Pancreas (tissue), 10 donors: ENCODE data around the gene TGFBR1. TPM values are rescaled to one million over a fixed set of nuclear protein-coding genes. Genes with fewer than 3 reads are reported as not detected.

Experiments used
- ATAC-seq, 4 donors: fragments of 200-7000 bp; cut with Tn5 transposase; one replicate each; pipeline versions ENCODE4 v1.8.0 to v1.9.1; 2020; ENCODE audit warnings: mild to moderate bottlenecking in 4 of 4, moderate library complexity in 4 of 4
- DNase-seq, 6 donors: peaks; one replicate each; pipeline ENCODE4 v3.0.0-alpha.2; 2020
- FAIRE-seq: peaks from 2 replicates; lab custom pipeline; 2012; peaks lifted over from hg19 to GRCh38; lab: Jason Lieb, UNC
- H3K27ac ChIP-seq, 4 donors: fragments of 200-600 bp; sonication (generic); 1 replicate in 3 of 4; 2 replicates in 1 of 4; pipeline versions ENCODE4 v1.5.0 to v1.8.0; 2020
- H3K27me3 ChIP-seq, 4 donors: fragments of 200-600 bp; one replicate each; pipeline ENCODE4 v1.8.0; 2021
- H3K36me3 ChIP-seq, 3 donors: fragments of 200-600 bp; sonication (generic) in 1 of 3; one replicate each; pipeline versions ENCODE4 v1.5.0 to v1.8.0; 2020 to 2021
- H3K4me1 ChIP-seq, 3 donors: fragments of 200-600 bp; one replicate each; pipeline ENCODE4 v1.8.0; 2021
- H3K4me3 ChIP-seq, 4 donors: fragments of 200-600 bp; sonication (generic) in 2 of 4; one replicate each; pipeline versions ENCODE4 v1.5.0 to v1.8.0; 2020 to 2021
- H3K9me3 ChIP-seq, 4 donors: fragments of 200-600 bp; one replicate each; pipeline ENCODE4 v1.8.0; 2021
- WGBS, 2 donors: extraction: QIAGEN DNeasy Blood & Tissue Kit; methylation state at CpG; one replicate each; pipeline ENCODE4 v1.1.7; 2013; 5-methylcytosine and 5-hydroxymethylcytosine counted together
- intact Hi-C, 3 donors: fragments of 100-400 bp; cut with DNase I; formaldehyde crosslinking; loops; one replicate each; pipeline versions ENCODE4 v1.11.1 to v1.14.2; 2022
- polyA plus RNA-seq, 2 donors: library from polyadenylated mRNA; stranded (reverse); fragments of 200-250 nt; gene quantifications; one replicate each; pipeline ENCODE4 v1.2.3, GENCODE V29; 2013
- total RNA-seq, 6 donors: library from RNA; stranded (reverse); fragmentation: NEBNext Ultra II Directional in 4 of 6; extraction: Animal tissue kit (Norgen Biotek cat#: 25700) in 4 of 6; gene quantifications; one replicate each; pipeline versions ENCODE4 v1.2.1 to v1.2.4, GENCODE V29; 2021 to 2023
- TF ChIP-seq, protein P1 (sequence below), 4 donors: fragments of 200-600 bp; sonication (generic) in 3 of 4; IDR thresholded peaks; one replicate each; pipeline versions ENCODE4 v1.5.0 to v1.8.0; 2021; ENCODE audit warnings: antibody characterized with exemption in 4 of 4
- donor health status: healthy with polysubstance abuse.
- donor health status: DM: no; HTN: no; CAD: no; lungs with moderate emphysema.
- donor health status: DM: no; HTN: no; CAD: no.
- donor health status: control.
- donor health status: control.
- donor health status: Bipolar disorder and iron deficiency.
- donor health status: DM: yes; HTN: yes; CAD: no.
- donor health status: DM: no; HTN: no; CAD: no.
- donor health status: DM: no; HTN: no; CAD: no.
- donor health status: DM: yes; HTN: yes; CAD: no.

The TGFBR1 gene
- total and polyA plus RNA-seq, 8 donors: 3.5 to 43.6 (median 12.2) TPM

DNA sequence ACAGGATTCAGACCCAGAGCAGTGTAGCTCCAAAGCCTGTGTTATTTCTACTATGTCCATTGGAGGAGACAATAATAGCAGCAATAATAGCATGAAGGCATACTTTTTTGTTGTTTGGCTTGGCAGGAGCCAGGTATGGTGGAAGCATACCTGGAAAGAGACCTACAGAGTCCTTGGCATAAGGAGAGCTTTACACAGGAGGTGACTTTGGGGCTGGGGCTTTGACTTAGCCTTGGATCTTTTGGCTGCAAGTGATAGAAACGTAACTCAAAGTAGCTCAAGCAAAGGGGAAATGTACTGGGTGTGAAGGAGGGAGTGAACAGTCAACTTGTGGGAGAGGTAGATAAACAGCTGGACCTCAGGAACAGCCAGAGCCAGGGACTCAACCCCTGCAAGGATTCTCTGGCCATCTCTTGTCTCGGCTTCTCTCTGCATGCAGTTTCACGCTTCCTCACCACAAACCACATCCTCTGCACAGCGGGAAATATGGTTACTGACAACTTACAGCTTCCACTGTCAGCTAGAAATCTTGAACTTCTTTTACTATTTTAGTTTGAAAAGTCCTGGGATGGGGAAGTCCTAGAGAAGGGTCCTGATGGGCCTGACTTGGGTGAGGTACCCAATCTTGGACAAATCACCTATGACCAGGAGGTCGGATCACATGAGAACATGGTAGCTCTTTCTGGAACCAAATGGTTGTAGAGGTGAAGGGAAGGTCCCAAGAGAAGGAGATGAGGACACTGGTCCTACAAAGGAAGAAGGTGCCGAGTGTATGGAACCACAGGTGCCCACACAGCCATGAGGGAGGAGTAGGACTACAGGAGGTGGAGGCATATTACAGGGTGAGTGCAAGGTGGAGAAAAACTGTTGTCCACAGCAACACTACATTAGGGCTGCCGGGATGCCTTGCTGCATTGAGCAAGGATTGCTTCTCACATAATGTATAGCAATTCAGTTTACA, 47.0 kb upstream of the TGFBR1 start:
- peak overlapping the region in 1 of 4 donors; percentile 20 for H3K27ac ChIP-seq
- intact Hi-C loops: no loop called here
- no peak for FAIRE-seq
- WGBS, 2 donors: 87 to 94% methylated on average over 7 of the region's 7 CpGs
- TF ChIP-seq, protein P1, sequence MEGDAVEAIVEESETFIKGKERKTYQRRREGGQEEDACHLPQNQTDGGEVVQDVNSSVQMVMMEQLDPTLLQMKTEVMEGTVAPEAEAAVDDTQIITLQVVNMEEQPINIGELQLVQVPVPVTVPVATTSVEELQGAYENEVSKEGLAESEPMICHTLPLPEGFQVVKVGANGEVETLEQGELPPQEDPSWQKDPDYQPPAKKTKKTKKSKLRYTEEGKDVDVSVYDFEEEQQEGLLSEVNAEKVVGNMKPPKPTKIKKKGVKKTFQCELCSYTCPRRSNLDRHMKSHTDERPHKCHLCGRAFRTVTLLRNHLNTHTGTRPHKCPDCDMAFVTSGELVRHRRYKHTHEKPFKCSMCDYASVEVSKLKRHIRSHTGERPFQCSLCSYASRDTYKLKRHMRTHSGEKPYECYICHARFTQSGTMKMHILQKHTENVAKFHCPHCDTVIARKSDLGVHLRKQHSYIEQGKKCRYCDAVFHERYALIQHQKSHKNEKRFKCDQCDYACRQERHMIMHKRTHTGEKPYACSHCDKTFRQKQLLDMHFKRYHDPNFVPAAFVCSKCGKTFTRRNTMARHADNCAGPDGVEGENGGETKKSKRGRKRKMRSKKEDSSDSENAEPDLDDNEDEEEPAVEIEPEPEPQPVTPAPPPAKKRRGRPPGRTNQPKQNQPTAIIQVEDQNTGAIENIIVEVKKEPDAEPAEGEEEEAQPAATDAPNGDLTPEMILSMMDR (IDR thresholded peaks at IDR 0.05): no peak
- no peaks in the 10 kb centered on the region for H3K9me3 ChIP-seq
- peak in 2 of 4 donors; percentile 48 to 63 for ATAC-seq
- no peaks in the 10 kb centered on the region for H3K27me3 ChIP-seq
- no peaks in the 10 kb centered on the region for H3K36me3 ChIP-seq
- H3K4me3 ChIP-seq: no peak overlapping the region
- peak in 1 of 6 donors; percentile 50 for DNase-seq
- H3K4me1 ChIP-seq: peaks cover 0 to 13% (median 0%) of the 10 kb centered on the region in 3 donors

DNA sequence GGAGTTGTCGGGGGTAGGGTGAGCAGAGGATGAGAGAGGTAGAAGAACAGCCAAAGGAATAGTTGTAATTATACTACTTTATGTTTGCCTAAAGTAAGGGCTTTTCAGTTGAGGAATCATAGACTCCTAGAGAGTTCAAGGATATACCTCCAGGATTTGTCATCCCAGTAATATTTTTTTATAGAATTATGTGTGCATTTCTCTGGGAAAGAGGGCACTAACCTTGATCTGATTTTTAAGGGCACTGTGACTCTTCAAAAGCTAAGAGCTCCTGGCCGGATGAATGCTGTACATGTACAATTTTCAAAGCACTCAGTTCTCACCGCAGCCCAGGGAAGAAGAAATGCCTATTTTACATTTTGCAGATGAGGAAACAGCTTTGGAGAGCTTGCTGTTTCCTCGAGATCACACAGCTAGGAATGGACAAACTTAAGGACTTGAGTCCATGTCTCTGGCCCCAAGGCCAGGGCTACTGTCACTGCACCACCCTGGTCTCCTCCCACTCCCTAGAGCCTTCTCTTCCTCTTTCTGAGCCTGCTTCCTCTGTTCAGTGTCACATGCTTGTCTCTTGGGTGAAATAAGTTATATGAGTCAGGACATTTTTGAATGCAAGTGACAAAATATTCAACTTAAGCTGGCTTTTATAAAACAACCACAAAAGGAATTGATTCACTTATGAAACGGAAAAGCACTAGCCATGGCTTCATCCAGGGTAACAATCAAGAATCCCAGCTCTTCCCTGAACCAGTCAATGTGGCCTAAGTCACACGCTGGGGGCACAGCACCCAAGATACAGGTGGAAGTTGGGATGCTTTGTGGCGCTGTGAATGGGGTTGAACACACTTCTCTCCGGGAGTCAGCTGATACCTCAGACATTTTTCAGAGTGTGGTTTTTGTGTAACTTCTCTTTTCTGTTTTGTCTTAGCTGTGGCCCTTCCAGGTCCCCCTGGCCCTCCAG, 45.7 kb upstream of the TGFBR1 start:
- 86 to 92% methylated on average over 8 of the region's 8 CpGs for WGBS, 2 donors

DNA sequence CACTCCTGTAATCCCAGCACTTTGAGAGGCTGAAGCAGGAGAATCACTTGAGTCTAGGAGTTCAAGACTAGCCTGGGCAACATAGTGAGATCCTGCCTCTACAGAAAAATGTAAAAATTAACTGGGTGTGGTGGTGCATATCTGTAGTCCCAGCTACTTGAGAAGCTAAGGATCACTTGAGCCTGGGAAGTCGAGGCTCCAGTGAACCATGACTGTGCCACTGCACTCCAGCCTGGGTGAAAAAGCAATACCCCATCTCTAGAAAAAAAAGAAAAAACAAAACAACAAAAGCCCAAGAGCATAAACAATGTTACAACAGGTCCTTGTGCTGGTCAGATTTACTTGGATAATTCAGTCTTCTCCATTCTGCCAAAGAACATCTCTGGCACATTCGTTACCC, 44.3 kb upstream of the TGFBR1 start:
- ATAC-seq: no peak

More for the DNA sequence above, 45.7 kb upstream of the TGFBR1 start:
- FAIRE-seq (no peak), ATAC-seq (peak in 3 of 4 donors; percentile 35 to 68 (median 55)), DNase-seq (no peak)
- intact Hi-C loops: no loop called here
- Histone ChIP-seq H3K27ac (peak overlapping the region in 2 of 4 donors; percentile 37 to 64), H3K4me3 (no peak overlapping the region), H3K9me3 (no peaks in the 10 kb centered on the region), H3K4me1 (peaks cover 0 to 13% (median 0%) of the 10 kb centered on the region in 3 donors), H3K36me3 (peaks cover 0 to 6% (median 0%) of the 10 kb centered on the region in 3 donors), H3K27me3 (no peaks in the 10 kb centered on the region)
- TF ChIP-seq, protein P1 (IDR thresholded peaks at IDR 0.05): no peak

GRCh38 chr9:99062549-99062948, 42.4 kb upstream of the TGFBR1 start:
- no peak overlapping the region for H3K27ac ChIP-seq
- ATAC-seq: no peak
- no peaks in the 10 kb centered on the region for H3K9me3 ChIP-seq
- TF ChIP-seq, protein P1 (IDR thresholded peaks at IDR 0.05): no peak
- DNase-seq: no peak
- no peak for FAIRE-seq
- intact Hi-C loops: no loop called here
- H3K4me1 ChIP-seq: peaks cover 0 to 2% (median 0%) of the 10 kb centered on the region in 3 donors
- WGBS, 2 donors: 94 to 100% methylated on average over 1 of the region's 1 CpG
- no peaks in the 10 kb centered on the region for H3K27me3 ChIP-seq
- H3K4me3 ChIP-seq: no peak overlapping the region
- H3K36me3 ChIP-seq: peaks cover 0 to 11% (median 0%) of the 10 kb centered on the region in 3 donors

More for the DNA sequence above, 44.3 kb upstream of the TGFBR1 start:
- no peak for FAIRE-seq
- Histone ChIP-seq H3K27ac (no peak overlapping the region), H3K4me3 (no peak overlapping the region), H3K36me3 (peaks cover 0 to 6% (median 0%) of the 10 kb centered on the region in 3 donors), H3K9me3 (no peaks in the 10 kb centered on the region), H3K27me3 (no peaks in the 10 kb centered on the region), H3K4me1 (peaks cover 0 to 4% (median 0%) of the 10 kb centered on the region in 3 donors)
- intact Hi-C loops: no loop called here
- TF ChIP-seq, protein P1 (IDR thresholded peaks at IDR 0.05): no peak
- WGBS, 2 donors: 90 to 93% methylated on average over 2 of the region's 2 CpGs
- DNase-seq: no peak
